GM18511 (cell line): ENCODE results near the gene SLC35A1.
"Not testable (repeated sequence)": the region's sequence is repeated elsewhere in the genome, so short reads cannot be mapped to it uniquely, and the experiment has no call there.

Source experiments
- ATAC-seq: cut with Tn5 transposase; IDR thresholded peaks from one replicate; pipeline ENCODE4 v1.9.1; 2021; ENCODE audit warnings: mild to moderate bottlenecking, moderate library complexity; ENCODE audit not compliant: unreplicated experiment

SLC35A1 gene

GRCh38 chr6:87472525-87473418 is at the start of gene SLC35A1:
TSS of gene SLC35A1 (plus strand) at chr6:87472974. CDS start at chr6:87473004, 30 bp downstream.
- ATAC-seq: peak; percentile 96

- no peak for ATAC-seq
Measured at GRCh38 chr6:87426789-87427188, 46.0 kb upstream of the SLC35A1 start.

- ATAC-seq: no peak
Measured at GRCh38 chr6:87430499-87430898, 42.3 kb upstream of the SLC35A1 start.

GRCh38 chr6:87431263-87431662 is 41.5 kb upstream of the SLC35A1 start:
- no peak for ATAC-seq

GRCh38 chr6:87436435-87436834 is 36.3 kb upstream of the SLC35A1 start:
- ATAC-seq: no peak

GRCh38 chr6:87441711-87442110 is 31.1 kb upstream of the SLC35A1 start:
- ATAC-seq: no peak

- no peak for ATAC-seq
Measured at GRCh38 chr6:87444362-87444761, 28.4 kb upstream of the SLC35A1 start.

GRCh38 chr6:87465051-87465450 is 7.7 kb upstream of the SLC35A1 start:
- ATAC-seq: no peak

- ATAC-seq: peak; percentile 75
Measured at GRCh38 chr6:87473419-87473903, 687 bp downstream of the SLC35A1 start.

GRCh38 chr6:87481931-87482330 is 9.2 kb downstream of the SLC35A1 start:
- no peak for ATAC-seq

- ATAC-seq: no peak
Measured at GRCh38 chr6:87482366-87482765, 9.6 kb downstream of the SLC35A1 start.

GRCh38 chr6:87483929-87484328 is 11.2 kb downstream of the SLC35A1 start:
- ATAC-seq: no peak

- no peak for ATAC-seq
Measured at GRCh38 chr6:87484491-87484890, 11.7 kb downstream of the SLC35A1 start.

GRCh38 chr6:87487555-87487954 is 14.8 kb downstream of the SLC35A1 start:
- no peak for ATAC-seq

GRCh38 chr6:87489326-87489725 is 16.6 kb downstream of the SLC35A1 start:
- not testable (repeated sequence) for ATAC-seq

- peak; percentile 95 for ATAC-seq
Measured at GRCh38 chr6:87494761-87495422, 22.1 kb downstream of the SLC35A1 start.

- ATAC-seq: no peak
Measured at GRCh38 chr6:87498048-87498447, 25.3 kb downstream of the SLC35A1 start.

GRCh38 chr6:87501809-87502572 is 29.2 kb downstream of the SLC35A1 start:
- ATAC-seq: no peak

- ATAC-seq: no peak
Measured at GRCh38 chr6:87504441-87504840, 31.7 kb downstream of the SLC35A1 start.

GRCh38 chr6:87514831-87515230 is 42.1 kb downstream of the SLC35A1 start:
- ATAC-seq: no peak

- no peak for ATAC-seq
Measured at GRCh38 chr6:87518453-87518852, 45.7 kb downstream of the SLC35A1 start.
